GM19239 (cell line): ENCODE data around the gene DIP2B.

Source experiments
- DNase-seq: peaks from one replicate; pipeline ENCODE4 v3.0.0; 2011; ENCODE audit warnings: low spot score; ENCODE audit not compliant: insufficient read length
- FAIRE-seq: peaks from 2 replicates; lab custom pipeline; 2011; peaks lifted over from hg19 to GRCh38; lab: Jason Lieb, UNC

DIP2B gene

GRCh38 chr12:50603817-50604639 is 99.2 kb downstream of the DIP2B start:
- DNase-seq (no peak), FAIRE-seq (no peak)

- FAIRE-seq (no peak), DNase-seq (no peak)
Observed at GRCh38 chr12:50604640-50604920, 99.8 kb downstream of the DIP2B start.

- DNase-seq (no peak), FAIRE-seq (no peak)
Observed at GRCh38 chr12:50606675-50607375, 102.0 kb downstream of the DIP2B start.

GRCh38 chr12:50609292-50609874 is 104.6 kb downstream of the DIP2B start:
- FAIRE-seq, result no peak

GRCh38 chr12:50610171-50610570 is 105.4 kb downstream of the DIP2B start:
- no peak for DNase-seq
- no peak for FAIRE-seq

More at GRCh38 chr12:50609292-50609874, 104.6 kb downstream of the DIP2B start:
- DNase-seq, result no peak

GRCh38 chr12:50611021-50611744 is 106.4 kb downstream of the DIP2B start:
- DNase-seq, result no peak
- FAIRE-seq, result no peak

GRCh38 chr12:50612882-50613281 is 108.1 kb downstream of the DIP2B start:
- FAIRE-seq, result no peak
- no peak for DNase-seq

GRCh38 chr12:50613463-50613862 is 108.7 kb downstream of the DIP2B start:
- no peak for DNase-seq
- FAIRE-seq, result no peak

GRCh38 chr12:50614167-50614759 is 109.5 kb downstream of the DIP2B start:
- FAIRE-seq (no peak), DNase-seq (no peak)

GRCh38 chr12:50615145-50615906 is 110.5 kb downstream of the DIP2B start:
- DNase-seq (no peak), FAIRE-seq (no peak)

- no peak for FAIRE-seq
- no peak for DNase-seq
Observed at GRCh38 chr12:50615907-50616296, 111.1 kb downstream of the DIP2B start.

- FAIRE-seq (no peak), DNase-seq (no peak)
Observed at GRCh38 chr12:50617657-50618056, 112.9 kb downstream of the DIP2B start.

- FAIRE-seq, result no peak
- DNase-seq, result no peak
Observed at GRCh38 chr12:50618864-50619609, 114.3 kb downstream of the DIP2B start.

GRCh38 chr12:50619610-50619958 is 114.8 kb downstream of the DIP2B start:
- DNase-seq (no peak), FAIRE-seq (no peak)

GRCh38 chr12:50620109-50620977 is 115.6 kb downstream of the DIP2B start:
- FAIRE-seq, result no peak
- no peak for DNase-seq

- FAIRE-seq (no peak), DNase-seq (no peak)
Observed at GRCh38 chr12:50620978-50621360, 116.2 kb downstream of the DIP2B start.

GRCh38 chr12:50621399-50622300 is 116.9 kb downstream of the DIP2B start:
- no peak for DNase-seq

More at GRCh38 chr12:50621399-50622300, 116.9 kb downstream of the DIP2B start:
- no peak for FAIRE-seq
